Epithelial cell of proximal tubule (primary cell): Measurements from ENCODE around the gene CCNL2. TPM values are rescaled to one million over a fixed set of nuclear protein-coding genes. Genes with fewer than 3 reads are reported as not detected.

Experiments used
- DNase-seq: peaks from one replicate; pipeline ENCODE4 v3.0.0-alpha.2; 2011; ENCODE audit warnings: low read depth
- H3K4me3 ChIP-seq: 2 replicates; pipeline ENCODE4 v1.5.1; 2011; ENCODE audit warnings: low read depth, mild to moderate bottlenecking, low read length
- total RNA-seq: library from RNA; depleted of rRNA; stranded (reverse); fragments of >200 nt; gene quantifications from 2 replicates; pipeline ENCODE4 v1.2.3, GENCODE V29; 2015
- TF ChIP-seq, protein P1 (sequence below): conservative IDR thresholded peaks from 2 replicates; pipeline ENCODE4 v1.5.1; 2012; ENCODE audit warnings: low read depth, mild to moderate bottlenecking, low read length

The CCNL2 gene
- total RNA-seq, 1 donor from 2014 or later, result 96.3 TPM

GRCh38 chr1:1381294-1381693, 17.8 kb downstream of the CCNL2 start:
- DNase-seq, result no peak
- TF ChIP-seq, protein P1, sequence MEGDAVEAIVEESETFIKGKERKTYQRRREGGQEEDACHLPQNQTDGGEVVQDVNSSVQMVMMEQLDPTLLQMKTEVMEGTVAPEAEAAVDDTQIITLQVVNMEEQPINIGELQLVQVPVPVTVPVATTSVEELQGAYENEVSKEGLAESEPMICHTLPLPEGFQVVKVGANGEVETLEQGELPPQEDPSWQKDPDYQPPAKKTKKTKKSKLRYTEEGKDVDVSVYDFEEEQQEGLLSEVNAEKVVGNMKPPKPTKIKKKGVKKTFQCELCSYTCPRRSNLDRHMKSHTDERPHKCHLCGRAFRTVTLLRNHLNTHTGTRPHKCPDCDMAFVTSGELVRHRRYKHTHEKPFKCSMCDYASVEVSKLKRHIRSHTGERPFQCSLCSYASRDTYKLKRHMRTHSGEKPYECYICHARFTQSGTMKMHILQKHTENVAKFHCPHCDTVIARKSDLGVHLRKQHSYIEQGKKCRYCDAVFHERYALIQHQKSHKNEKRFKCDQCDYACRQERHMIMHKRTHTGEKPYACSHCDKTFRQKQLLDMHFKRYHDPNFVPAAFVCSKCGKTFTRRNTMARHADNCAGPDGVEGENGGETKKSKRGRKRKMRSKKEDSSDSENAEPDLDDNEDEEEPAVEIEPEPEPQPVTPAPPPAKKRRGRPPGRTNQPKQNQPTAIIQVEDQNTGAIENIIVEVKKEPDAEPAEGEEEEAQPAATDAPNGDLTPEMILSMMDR, result no peak

GRCh38 chr1:1380860-1381259, 18.3 kb downstream of the CCNL2 start:
- H3K4me3 ChIP-seq, result no peak overlapping the region
- TF ChIP-seq, protein P1, result no peak
- DNase-seq, result no peak

More at GRCh38 chr1:1381294-1381693, 17.8 kb downstream of the CCNL2 start:
- no peak overlapping the region for H3K4me3 ChIP-seq

DNA sequence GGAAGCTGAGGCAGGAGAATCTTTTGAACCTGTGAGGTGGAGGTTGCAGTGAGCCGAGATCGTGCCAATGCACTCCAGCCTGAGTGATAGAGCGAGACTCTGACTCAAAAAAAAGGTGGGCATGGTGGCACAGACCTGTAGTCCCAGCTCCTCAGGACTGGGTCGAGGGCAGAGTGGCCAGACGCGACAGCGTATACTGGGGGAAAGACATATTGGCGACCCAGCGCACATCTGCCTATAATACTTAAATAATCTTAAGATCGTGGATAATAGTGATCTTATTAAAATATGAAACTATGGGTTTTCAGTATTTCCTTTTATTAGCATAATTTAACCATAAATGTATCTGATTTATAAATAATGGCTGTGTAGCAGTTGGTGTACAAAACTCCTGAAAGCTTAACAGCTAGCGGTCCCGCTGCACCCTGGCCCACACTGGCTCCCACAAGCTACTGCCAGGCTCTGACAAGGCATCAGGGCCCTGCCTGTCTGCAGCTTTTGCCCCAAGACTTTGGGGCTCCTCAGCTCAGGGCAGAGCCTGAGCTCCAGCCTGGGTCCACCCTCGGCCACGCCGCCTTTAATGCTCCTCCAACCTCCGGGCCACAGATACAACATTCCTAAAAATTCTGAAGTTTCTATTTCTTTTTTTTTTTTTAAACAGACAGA, 21.5 kb downstream of the CCNL2 start:
- no peak overlapping the region for H3K4me3 ChIP-seq
- TF ChIP-seq, protein P1, result no peak
- DNase-seq, result no peak

- no peak for DNase-seq
- H3K4me3 ChIP-seq, result no peak overlapping the region
- TF ChIP-seq, protein P1, result no peak
Observed at GRCh38 chr1:1376551-1377226, 22.4 kb downstream of the CCNL2 start.

- TF ChIP-seq, protein P1, result peak; percentile 40
- peak within 1 kb of the TSS; percentile 96 for H3K4me3 ChIP-seq
- peak; percentile 97 for DNase-seq
Observed at GRCh38 chr1:1374929-1375662, 24.0 kb downstream of the CCNL2 start, which contains the start of gene AURKAIP1. AURKAIP1 (minus strand) TSS chr1:1375207; CDS start chr1:1374756, 451 bp downstream.

DNA sequence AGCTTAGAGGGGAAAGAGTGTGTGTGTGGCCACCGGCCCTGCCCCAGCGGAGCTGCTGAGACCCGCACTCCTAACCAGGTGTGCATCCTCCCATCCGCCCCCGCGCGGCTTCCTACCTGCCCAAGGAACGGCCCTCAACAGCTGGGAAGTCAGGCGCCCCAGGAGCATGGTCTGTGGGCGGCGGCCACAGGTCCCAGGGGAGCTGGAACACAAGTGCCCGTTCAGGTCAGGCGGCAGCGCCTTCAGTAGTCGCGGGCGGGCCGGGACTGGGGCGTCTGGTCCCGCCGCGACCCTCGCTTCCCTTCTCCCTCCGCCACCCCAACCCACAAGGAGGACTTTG, 24.6 kb downstream of the CCNL2 start:
- TF ChIP-seq, protein P1, result no peak
- DNase-seq, result no peak
- H3K4me3 ChIP-seq, result peak overlapping the region; percentile 96
